Measurements from ENCODE around the gene TOP1.

TOP1 gene

DNA sequence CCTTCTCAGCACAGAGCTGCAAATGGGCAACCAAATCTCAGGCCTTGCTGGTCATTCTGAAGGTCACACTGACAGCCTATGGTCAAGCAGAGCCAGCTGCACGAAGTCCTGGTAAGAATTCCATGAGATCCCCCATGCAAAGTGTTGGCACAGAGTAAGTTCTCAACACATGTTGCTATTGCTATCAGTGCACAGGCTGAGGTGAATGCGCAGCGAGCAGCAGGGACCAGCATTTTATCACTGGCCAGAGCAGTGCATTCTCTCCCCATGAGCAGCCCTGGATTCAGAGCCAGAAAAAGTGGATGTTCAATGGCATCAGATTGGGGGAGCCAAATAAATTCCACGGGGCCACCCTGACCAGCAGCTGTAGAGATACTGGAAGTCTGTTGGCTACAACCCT lies 44.1 kb upstream of the TOP1 start:
- no peak for DNase-seq (ENCODE audit: low read depth)
- TF ChIP-seq, protein P1, sequence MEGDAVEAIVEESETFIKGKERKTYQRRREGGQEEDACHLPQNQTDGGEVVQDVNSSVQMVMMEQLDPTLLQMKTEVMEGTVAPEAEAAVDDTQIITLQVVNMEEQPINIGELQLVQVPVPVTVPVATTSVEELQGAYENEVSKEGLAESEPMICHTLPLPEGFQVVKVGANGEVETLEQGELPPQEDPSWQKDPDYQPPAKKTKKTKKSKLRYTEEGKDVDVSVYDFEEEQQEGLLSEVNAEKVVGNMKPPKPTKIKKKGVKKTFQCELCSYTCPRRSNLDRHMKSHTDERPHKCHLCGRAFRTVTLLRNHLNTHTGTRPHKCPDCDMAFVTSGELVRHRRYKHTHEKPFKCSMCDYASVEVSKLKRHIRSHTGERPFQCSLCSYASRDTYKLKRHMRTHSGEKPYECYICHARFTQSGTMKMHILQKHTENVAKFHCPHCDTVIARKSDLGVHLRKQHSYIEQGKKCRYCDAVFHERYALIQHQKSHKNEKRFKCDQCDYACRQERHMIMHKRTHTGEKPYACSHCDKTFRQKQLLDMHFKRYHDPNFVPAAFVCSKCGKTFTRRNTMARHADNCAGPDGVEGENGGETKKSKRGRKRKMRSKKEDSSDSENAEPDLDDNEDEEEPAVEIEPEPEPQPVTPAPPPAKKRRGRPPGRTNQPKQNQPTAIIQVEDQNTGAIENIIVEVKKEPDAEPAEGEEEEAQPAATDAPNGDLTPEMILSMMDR (conservative IDR thresholded peaks at IDR 0.05; ENCODE audit: low read depth, low read length): no peak
- no peak overlapping the region for H3K4me3 ChIP-seq (ENCODE audit: low read length)

DNA sequence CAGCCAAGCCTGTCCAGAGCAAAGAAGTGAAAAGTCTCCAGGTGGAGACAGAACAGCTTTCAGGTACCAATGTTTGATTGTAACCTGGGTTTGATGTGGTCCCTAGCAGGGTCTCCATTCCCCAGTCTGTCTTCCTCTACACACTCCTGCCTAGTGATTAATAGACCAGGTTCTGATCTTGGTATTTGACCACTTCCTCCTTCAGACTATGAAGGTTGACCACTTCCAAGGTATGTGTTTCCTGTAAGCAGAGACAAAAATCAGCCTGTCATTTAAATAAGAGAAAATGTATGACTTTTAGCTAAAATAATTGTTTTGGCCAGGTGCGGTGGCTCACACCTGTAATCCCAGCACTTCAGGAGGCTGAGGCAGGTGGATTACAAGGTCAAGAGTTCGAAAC lies 41.8 kb upstream of the TOP1 start:
- DNase-seq (ENCODE audit: low read depth): no peak
- no peak overlapping the region for H3K4me3 ChIP-seq (ENCODE audit: low read length)
- TF ChIP-seq, protein P1 (conservative IDR thresholded peaks at IDR 0.05; ENCODE audit: low read depth, low read length): no peak

DNA sequence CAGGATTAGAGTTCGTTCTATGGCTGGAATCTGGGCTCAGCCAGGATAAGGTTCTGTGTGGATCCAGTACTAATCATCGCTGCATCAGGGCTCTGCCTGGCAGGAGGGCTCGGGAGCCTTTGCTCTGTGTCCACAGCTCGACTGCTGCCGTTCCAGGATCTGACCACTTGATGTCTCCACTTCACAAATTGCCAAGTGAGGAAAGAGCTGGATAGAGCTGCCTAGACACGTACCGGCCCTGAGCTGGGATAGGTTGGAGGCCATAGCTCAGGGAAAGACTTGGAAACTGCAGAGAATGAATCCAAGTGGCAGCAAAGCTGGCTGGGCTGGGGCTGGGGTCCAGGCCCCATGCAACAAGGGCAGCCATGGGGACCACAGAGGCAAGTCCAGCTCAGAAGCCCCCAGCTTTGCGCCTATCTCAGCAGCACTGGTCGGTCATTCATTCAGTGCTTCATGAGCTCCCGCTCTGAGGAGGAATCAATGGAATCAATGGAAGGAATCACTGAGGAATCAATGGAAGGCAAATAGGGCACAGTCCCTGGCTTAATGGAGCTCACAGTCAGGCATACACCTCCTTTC lies 38.0 kb upstream of the TOP1 start:
- no peak overlapping the region for H3K4me3 ChIP-seq (ENCODE audit: low read length)

GRCh38 chr20:40991181-40991889 lies 37.3 kb upstream of the TOP1 start:
- DNase-seq (ENCODE audit: low read depth): no peak
- TF ChIP-seq, protein P1 (conservative IDR thresholded peaks at IDR 0.05; ENCODE audit: low read depth, low read length): no peak
- no peak overlapping the region for H3K4me3 ChIP-seq (ENCODE audit: low read length)

More for the DNA sequence above, 38.0 kb upstream of the TOP1 start:
- peak; percentile 44 for DNase-seq (ENCODE audit: low read depth)
- TF ChIP-seq, protein P1 (conservative IDR thresholded peaks at IDR 0.05; ENCODE audit: low read depth, low read length): peak; percentile 93

- TF ChIP-seq, protein P1 (conservative IDR thresholded peaks at IDR 0.05; ENCODE audit: low read depth, low read length): no peak
- no peak for DNase-seq (ENCODE audit: low read depth)
- H3K4me3 ChIP-seq (ENCODE audit: low read length): no peak overlapping the region
Observed at GRCh38 chr20:40992349-40993113, 36.1 kb upstream of the TOP1 start.

DNA sequence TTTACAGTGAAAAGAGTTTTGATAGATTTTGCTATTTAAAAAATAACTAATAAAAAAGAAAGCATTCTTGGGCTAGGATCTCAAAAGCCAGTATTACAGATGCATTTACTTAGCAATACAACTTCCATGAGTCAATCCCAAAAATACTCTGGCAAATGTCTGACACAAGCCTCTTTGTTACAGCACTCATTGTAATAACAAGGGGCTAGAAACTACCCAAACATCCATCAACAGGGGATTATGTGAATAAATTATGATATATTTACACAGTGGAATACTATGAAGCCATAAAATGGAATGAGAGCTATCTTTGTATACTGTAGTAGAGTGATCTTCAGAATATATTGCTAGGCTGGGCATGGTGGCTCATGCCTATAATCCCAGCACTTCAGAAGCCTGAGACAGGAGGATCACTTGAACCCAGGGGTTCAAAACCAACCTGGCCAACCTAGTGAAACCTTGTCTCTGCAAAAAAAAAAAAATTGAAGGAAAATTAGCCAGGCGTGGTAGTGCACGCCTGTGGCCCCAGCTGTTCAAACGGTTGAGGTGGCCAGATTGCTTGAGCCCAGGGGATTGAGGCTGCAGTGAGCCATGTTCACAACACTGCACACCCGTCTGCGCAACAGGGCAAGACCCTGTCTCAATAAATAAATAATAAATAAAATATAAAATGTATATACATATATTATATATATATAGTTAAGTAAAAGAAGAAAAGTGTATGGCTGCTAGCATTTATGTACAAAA lies 34.7 kb upstream of the TOP1 start:
- DNase-seq (ENCODE audit: low read depth): no peak
- no peak overlapping the region for H3K4me3 ChIP-seq (ENCODE audit: low read length)
- TF ChIP-seq, protein P1 (conservative IDR thresholded peaks at IDR 0.05; ENCODE audit: low read depth, low read length): no peak

Measured in retinal pigment epithelial cell (primary cell).